GM12878 (cell line): ENCODE measurements around the gene CACNA1B. TPM values are rescaled to one million over a fixed set of nuclear protein-coding genes. Genes with fewer than 3 reads are reported as not detected.

Experiments used
- ATAC-seq: fragments of 200-7000 bp; cut with Tn5 transposase; 3 replicates; pipeline ENCODE4 v1.9.1; 2020; ENCODE audit warnings: mild to moderate bottlenecking, moderate library complexity
- BruUV-seq: library from RNA; stranded (reverse); fragments of 400-500 nt; replicated peaks from 2 replicates; lab custom pipeline; 2021; lab: Mats Ljungman, UMichigan
- CTCF ChIA-PET: fragments of 300-600 bp; sonication (Branson Sonifier 250); formaldehyde crosslinking; extraction: SDS; loops from one replicate; lab custom pipeline; 2021; ENCODE audit warnings: inconsistent platforms; lab: Yijun Ruan, JAX
- POLR2A ChIA-PET: fragments of 350-600 bp; formaldehyde crosslinking; extraction: SDS; loops from one replicate; lab custom pipeline; 2021; ENCODE audit warnings: inconsistent platforms; lab: Charles Lee
- RAD21 ChIA-PET: fragments of 300-600 bp; sonication (Branson Sonifier 250); formaldehyde crosslinking; loops from one replicate; lab custom pipeline; 2023; ENCODE audit warnings: antibody characterized with exemption; ENCODE audit not compliant: unreplicated experiment; lab: Charles Lee
- SMC1A ChIA-PET: fragments of 300-600 bp; sonication (Branson Sonifier 250); formaldehyde crosslinking; loops from one replicate; lab custom pipeline; 2023; ENCODE audit not compliant: unreplicated experiment, uncharacterized antibody; lab: Charles Lee
- DNase-seq: peaks from one replicate; pipeline ENCODE4 v3.0.0-alpha.2; 2011; ENCODE audit warnings: low read depth, low spot score
- FAIRE-seq: peaks from 3 replicates; lab custom pipeline; 2011; peaks lifted over from hg19 to GRCh38; lab: Jason Lieb, UNC
- H2AFZ ChIP-seq: 2 replicates; pipeline ENCODE4 v1.6.0; 2011; ENCODE audit warnings: low read depth, low read length, control low read depth; ENCODE audit not compliant: control insufficient read depth
- H3K27ac ChIP-seq: 2 replicates; pipeline ENCODE4 v1.5.1; 2011; ENCODE audit warnings: control low read depth; ENCODE audit not compliant: control insufficient read depth, insufficient read depth
- H3K27me3 ChIP-seq, 2 experiments: replicated peaks in 1 of 2; 2 replicates each; pipeline versions ENCODE4 v1.6.0 to v1.6.1; 2011; ENCODE audit warnings: low read length in 1 of 2; ENCODE audit not compliant: control insufficient read depth in 2 of 2, insufficient read depth in 2 of 2
- H3K36me3 ChIP-seq, 2 experiments: 2 replicates each; pipeline ENCODE4 v1.5.1; 2011; ENCODE audit warnings: low read length in 1 of 2; ENCODE audit not compliant: control insufficient read depth in 2 of 2, insufficient read depth in 2 of 2
- H3K4me1 ChIP-seq: 2 replicates; pipeline ENCODE4 v1.6.1; 2011; ENCODE audit warnings: mild to moderate bottlenecking, low read length, moderate library complexity, mixed read lengths; ENCODE audit not compliant: control insufficient read depth, insufficient read depth
- H3K4me2 ChIP-seq: 2 replicates; pipeline ENCODE4 v1.6.0; 2011; ENCODE audit warnings: control low read depth; ENCODE audit not compliant: control insufficient read depth, insufficient read depth
- H3K4me3 ChIP-seq: fragments of 200-600 bp; sonication (generic); 2 replicates; pipeline ENCODE4 v1.5.1; 2016
- H3K79me2 ChIP-seq: 2 replicates; pipeline ENCODE4 v1.6.0; 2011; ENCODE audit warnings: low read length; ENCODE audit not compliant: control insufficient read depth, insufficient read depth
- H3K9ac ChIP-seq: 2 replicates; pipeline ENCODE4 v1.8.0; 2011; ENCODE audit warnings: low read length, control low read depth, mixed read lengths; ENCODE audit not compliant: control insufficient read depth, insufficient read depth
- H3K9me3 ChIP-seq: replicated peaks from 3 replicates; pipeline ENCODE4 v1.5.1; 2011; ENCODE audit warnings: mild to moderate bottlenecking, low read length; ENCODE audit not compliant: control insufficient read depth, insufficient read depth
- H4K20me1 ChIP-seq: 2 replicates; pipeline ENCODE4 v1.6.0; 2011; ENCODE audit not compliant: control insufficient read depth, insufficient read depth
- IKZF2 ChIP-seq, 2 experiments: fragments of 450-650 bp; IDR thresholded peaks; 2 replicates each; pipeline ENCODE4 v1.6.1; 2017; ENCODE audit warnings: mild to moderate bottlenecking in 2 of 2, moderate library complexity in 2 of 2
- NFXL1 ChIP-seq: fragments of 450-650 bp; IDR thresholded peaks from 2 replicates; pipeline ENCODE4 v1.6.1; 2017; ENCODE audit warnings: antibody characterized with exemption, mild to moderate bottlenecking, borderline replicate concordance
- RFX5 ChIP-seq: IDR thresholded peaks from 2 replicates; pipeline ENCODE4 v1.6.1; 2011; ENCODE audit warnings: low read depth, low read length, improper control_type of control experiment
- SP1 ChIP-seq: IDR thresholded peaks from one replicate; pipeline ENCODE4 v1.6.1; 2011; ENCODE audit warnings: low read depth, low read length
- SUPT20H ChIP-seq: IDR thresholded peaks from 2 replicates; pipeline ENCODE4 v1.6.1; 2011; ENCODE audit warnings: low read depth, mild to moderate bottlenecking, low read length, moderate library complexity, borderline replicate concordance; ENCODE audit not compliant: control insufficient read depth
- TARDBP ChIP-seq: IDR thresholded peaks from 2 replicates; pipeline ENCODE4 v1.6.1; 2016; ENCODE audit warnings: borderline replicate concordance
- WGBS: methylation state at CpG from one replicate; pipeline ENCODE4 v1.1.6; 2016; ENCODE audit warnings: low lambda C conversion rate; ENCODE audit not compliant: insufficient replicate concordance, insufficient coverage; ENCODE audit errors: missing lambda C conversion rate; 5-methylcytosine and 5-hydroxymethylcytosine counted together
- in situ Hi-C: fragments of 300-500 bp; cut with MboI; formaldehyde crosslinking; loops from 9 replicates; pipeline ENCODE4 v1.14.3; 2018; ENCODE audit warnings: mixed read lengths
- intact Hi-C: fragments of 100-400 bp; cut with micrococcal nuclease; formaldehyde crosslinking; loops from one replicate; pipeline ENCODE4 v1.14.2; 2022; ENCODE audit not compliant: unreplicated experiment
- polyA plus RNA-seq, 11 experiments: library from polyadenylated mRNA; depleted of rRNA in 4 of 11; unstranded in 6 of 11; stranded (reverse) in 5 of 11; fragments of >200 nt; fragmentation: Nextera tagmentation in 4 of 11; fragmentation: Illumina TruSeq in 1 of 11; extraction: Ambion mirVana in 4 of 11; extraction: Trizol in 1 of 11; gene quantifications; 1 replicate in 1 of 11; 2 replicates in 10 of 11; pipeline versions ENCODE4 v1.2.1 to v1.2.3, GENCODE V29; 2011 to 2016; ENCODE audit warnings: inconsistent platforms in 2 of 11, missing spikeins in 2 of 11, low read depth in 1 of 11
- total RNA-seq, 4 experiments: library from RNA; depleted of rRNA in 3 of 4; stranded (reverse); fragments of >200 nt in 3 of 4; fragmentation: Illumina TruSeq in 1 of 4; extraction: Trizol in 1 of 4; gene quantifications; 2 replicates each; pipeline versions ENCODE4 v1.2.1 to v1.2.3, GENCODE V29; 2013 to 2021
- TF ChIP-seq, protein P1 (sequence below): IDR thresholded peaks from 2 replicates; pipeline ENCODE4 v1.6.1; 2012; ENCODE audit warnings: improper control_type of control experiment, low read depth, low read length; ENCODE audit not compliant: insufficient replicate concordance
- TF ChIP-seq, protein P2 (sequence below): IDR thresholded peaks from 2 replicates; pipeline ENCODE4 v1.6.1; 2012; ENCODE audit warnings: mild to moderate bottlenecking, low read depth, low read length
- TF ChIP-seq, protein P3 (sequence below): IDR thresholded peaks from 2 replicates; pipeline ENCODE4 v1.6.1; 2012; ENCODE audit warnings: low read depth, low read length, improper control_type of control experiment
- TF ChIP-seq, protein P4 (sequence below): fragments of 450-650 bp; IDR thresholded peaks from 2 replicates; pipeline ENCODE4 v1.6.1; 2017; ENCODE audit warnings: mild to moderate bottlenecking, moderate library complexity

The CACNA1B gene
- total and polyA plus RNA-seq, 10 of the 15 experiments (the other 5 are each of a cell fraction or from before 2014, with no cell fraction given) = 0.01 to 0.03 (median 0.01) TPM; not detected in 7

DNA sequence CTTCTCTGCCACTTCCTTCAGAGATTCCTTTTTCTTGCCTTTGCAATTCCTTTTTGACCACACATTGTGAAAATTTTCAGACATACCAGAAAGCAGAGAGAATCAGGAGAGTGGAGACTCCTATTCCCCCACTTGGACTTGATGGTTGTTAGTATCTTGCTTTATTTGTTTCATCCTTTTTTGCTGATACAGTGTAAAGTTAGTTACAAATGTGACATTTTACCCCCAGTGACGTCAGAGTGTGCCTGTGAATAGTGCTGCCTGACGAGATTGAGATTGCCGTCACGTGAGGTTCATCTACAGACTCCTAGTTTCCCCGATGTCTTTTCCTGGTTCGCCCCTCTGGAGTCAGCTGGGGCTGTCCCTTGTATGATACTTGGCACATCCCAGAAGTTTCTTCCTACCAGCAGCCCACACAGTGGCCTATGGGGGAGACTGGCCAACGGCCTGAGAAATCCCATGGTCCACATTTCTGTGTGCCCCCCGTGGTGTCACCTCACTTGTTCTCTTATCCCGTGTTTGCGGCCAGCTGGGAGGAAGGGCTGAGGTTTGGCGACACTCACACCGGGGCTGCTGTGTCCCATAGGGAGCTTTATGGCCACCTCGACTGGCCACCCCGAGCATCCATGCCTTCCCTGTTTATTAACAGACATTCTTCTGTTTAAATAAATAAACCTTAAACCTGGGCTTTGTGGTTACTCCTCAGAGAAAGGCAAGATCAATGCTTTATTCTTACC lies 48.2 kb upstream of the CACNA1B start:
- H4K20me1 ChIP-seq = peaks cover 3% of the 10 kb centered on the region
- ATAC-seq (no peak), FAIRE-seq (no peak), DNase-seq (no peak)
- ChIA-PET CTCF (no interaction called here), RAD21 (no interaction called here), POLR2A (no interaction called here), SMC1A (no interaction called here)
- no peaks in the 10 kb centered on the region for H3K27me3 ChIP-seq
- no TSS peak for BruUV-seq
- intact Hi-C loops (no loop called here), in situ Hi-C loops (no loop called here)
- H3K27ac ChIP-seq = no peak overlapping the region
- H3K9me3 ChIP-seq = no peaks in the 10 kb centered on the region; the same call in 2 of the 3 replicates
- 99% methylated on average over 14 of the region's 14 CpGs for WGBS
- H3K9ac ChIP-seq = no peak overlapping the region
- no peaks in the 10 kb centered on the region; the same call in 1 of the 2 replicates for H3K79me2 ChIP-seq
- H3K4me2 ChIP-seq = no peak overlapping the region
- peaks cover 27 to 44% of the 10 kb centered on the region in 2 experiments for H3K36me3 ChIP-seq
- no peak overlapping the region for H3K4me3 ChIP-seq
- no peak overlapping the region for H2AFZ ChIP-seq
- peaks cover 10% of the 10 kb centered on the region for H3K4me1 ChIP-seq
- TF ChIP-seq, protein P1, sequence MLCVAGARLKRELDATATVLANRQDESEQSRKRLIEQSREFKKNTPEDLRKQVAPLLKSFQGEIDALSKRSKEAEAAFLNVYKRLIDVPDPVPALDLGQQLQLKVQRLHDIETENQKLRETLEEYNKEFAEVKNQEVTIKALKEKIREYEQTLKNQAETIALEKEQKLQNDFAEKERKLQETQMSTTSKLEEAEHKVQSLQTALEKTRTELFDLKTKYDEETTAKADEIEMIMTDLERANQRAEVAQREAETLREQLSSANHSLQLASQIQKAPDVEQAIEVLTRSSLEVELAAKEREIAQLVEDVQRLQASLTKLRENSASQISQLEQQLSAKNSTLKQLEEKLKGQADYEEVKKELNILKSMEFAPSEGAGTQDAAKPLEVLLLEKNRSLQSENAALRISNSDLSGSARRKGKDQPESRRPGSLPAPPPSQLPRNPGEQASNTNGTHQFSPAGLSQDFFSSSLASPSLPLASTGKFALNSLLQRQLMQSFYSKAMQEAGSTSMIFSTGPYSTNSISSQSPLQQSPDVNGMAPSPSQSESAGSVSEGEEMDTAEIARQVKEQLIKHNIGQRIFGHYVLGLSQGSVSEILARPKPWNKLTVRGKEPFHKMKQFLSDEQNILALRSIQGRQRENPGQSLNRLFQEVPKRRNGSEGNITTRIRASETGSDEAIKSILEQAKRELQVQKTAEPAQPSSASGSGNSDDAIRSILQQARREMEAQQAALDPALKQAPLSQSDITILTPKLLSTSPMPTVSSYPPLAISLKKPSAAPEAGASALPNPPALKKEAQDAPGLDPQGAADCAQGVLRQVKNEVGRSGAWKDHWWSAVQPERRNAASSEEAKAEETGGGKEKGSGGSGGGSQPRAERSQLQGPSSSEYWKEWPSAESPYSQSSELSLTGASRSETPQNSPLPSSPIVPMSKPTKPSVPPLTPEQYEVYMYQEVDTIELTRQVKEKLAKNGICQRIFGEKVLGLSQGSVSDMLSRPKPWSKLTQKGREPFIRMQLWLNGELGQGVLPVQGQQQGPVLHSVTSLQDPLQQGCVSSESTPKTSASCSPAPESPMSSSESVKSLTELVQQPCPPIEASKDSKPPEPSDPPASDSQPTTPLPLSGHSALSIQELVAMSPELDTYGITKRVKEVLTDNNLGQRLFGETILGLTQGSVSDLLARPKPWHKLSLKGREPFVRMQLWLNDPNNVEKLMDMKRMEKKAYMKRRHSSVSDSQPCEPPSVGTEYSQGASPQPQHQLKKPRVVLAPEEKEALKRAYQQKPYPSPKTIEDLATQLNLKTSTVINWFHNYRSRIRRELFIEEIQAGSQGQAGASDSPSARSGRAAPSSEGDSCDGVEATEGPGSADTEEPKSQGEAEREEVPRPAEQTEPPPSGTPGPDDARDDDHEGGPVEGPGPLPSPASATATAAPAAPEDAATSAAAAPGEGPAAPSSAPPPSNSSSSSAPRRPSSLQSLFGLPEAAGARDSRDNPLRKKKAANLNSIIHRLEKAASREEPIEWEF = no peak
- TF ChIP-seq NFXL1 (no peak), RFX5 (no peak), IKZF2 (IDR thresholded peaks at IDR 0.05) (no peak), SP1 (no peak), TARDBP (no peak), SUPT20H (no peak)
- TF ChIP-seq, protein P2, sequence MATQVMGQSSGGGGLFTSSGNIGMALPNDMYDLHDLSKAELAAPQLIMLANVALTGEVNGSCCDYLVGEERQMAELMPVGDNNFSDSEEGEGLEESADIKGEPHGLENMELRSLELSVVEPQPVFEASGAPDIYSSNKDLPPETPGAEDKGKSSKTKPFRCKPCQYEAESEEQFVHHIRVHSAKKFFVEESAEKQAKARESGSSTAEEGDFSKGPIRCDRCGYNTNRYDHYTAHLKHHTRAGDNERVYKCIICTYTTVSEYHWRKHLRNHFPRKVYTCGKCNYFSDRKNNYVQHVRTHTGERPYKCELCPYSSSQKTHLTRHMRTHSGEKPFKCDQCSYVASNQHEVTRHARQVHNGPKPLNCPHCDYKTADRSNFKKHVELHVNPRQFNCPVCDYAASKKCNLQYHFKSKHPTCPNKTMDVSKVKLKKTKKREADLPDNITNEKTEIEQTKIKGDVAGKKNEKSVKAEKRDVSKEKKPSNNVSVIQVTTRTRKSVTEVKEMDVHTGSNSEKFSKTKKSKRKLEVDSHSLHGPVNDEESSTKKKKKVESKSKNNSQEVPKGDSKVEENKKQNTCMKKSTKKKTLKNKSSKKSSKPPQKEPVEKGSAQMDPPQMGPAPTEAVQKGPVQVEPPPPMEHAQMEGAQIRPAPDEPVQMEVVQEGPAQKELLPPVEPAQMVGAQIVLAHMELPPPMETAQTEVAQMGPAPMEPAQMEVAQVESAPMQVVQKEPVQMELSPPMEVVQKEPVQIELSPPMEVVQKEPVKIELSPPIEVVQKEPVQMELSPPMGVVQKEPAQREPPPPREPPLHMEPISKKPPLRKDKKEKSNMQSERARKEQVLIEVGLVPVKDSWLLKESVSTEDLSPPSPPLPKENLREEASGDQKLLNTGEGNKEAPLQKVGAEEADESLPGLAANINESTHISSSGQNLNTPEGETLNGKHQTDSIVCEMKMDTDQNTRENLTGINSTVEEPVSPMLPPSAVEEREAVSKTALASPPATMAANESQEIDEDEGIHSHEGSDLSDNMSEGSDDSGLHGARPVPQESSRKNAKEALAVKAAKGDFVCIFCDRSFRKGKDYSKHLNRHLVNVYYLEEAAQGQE = no peak
- TF ChIP-seq, protein P3, sequence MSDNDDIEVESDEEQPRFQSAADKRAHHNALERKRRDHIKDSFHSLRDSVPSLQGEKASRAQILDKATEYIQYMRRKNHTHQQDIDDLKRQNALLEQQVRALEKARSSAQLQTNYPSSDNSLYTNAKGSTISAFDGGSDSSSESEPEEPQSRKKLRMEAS = no peak
- TF ChIP-seq, protein P4, sequence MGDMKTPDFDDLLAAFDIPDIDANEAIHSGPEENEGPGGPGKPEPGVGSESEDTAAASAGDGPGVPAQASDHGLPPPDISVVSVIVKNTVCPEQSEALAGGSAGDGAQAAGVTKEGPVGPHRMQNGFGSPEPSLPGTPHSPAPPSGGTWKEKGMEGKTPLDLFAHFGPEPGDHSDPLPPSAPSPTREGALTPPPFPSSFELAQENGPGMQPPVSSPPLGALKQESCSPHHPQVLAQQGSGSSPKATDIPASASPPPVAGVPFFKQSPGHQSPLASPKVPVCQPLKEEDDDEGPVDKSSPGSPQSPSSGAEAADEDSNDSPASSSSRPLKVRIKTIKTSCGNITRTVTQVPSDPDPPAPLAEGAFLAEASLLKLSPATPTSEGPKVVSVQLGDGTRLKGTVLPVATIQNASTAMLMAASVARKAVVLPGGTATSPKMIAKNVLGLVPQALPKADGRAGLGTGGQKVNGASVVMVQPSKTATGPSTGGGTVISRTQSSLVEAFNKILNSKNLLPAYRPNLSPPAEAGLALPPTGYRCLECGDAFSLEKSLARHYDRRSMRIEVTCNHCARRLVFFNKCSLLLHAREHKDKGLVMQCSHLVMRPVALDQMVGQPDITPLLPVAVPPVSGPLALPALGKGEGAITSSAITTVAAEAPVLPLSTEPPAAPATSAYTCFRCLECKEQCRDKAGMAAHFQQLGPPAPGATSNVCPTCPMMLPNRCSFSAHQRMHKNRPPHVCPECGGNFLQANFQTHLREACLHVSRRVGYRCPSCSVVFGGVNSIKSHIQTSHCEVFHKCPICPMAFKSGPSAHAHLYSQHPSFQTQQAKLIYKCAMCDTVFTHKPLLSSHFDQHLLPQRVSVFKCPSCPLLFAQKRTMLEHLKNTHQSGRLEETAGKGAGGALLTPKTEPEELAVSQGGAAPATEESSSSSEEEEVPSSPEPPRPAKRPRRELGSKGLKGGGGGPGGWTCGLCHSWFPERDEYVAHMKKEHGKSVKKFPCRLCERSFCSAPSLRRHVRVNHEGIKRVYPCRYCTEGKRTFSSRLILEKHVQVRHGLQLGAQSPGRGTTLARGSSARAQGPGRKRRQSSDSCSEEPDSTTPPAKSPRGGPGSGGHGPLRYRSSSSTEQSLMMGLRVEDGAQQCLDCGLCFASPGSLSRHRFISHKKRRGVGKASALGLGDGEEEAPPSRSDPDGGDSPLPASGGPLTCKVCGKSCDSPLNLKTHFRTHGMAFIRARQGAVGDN = no peak
